ENCODE measurements around the gene HSPB2. TPM values are rescaled to one million over a fixed set of nuclear protein-coding genes. Genes with fewer than 3 reads are reported as not detected.

The HSPB2 gene, protein sequence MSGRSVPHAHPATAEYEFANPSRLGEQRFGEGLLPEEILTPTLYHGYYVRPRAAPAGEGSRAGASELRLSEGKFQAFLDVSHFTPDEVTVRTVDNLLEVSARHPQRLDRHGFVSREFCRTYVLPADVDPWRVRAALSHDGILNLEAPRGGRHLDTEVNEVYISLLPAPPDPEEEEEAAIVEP
- total RNA-seq, result 1 to 10 TPM in 1 of 2 donors, under 1 TPM in 1; 1.00 to 3.1 TPM

DNA sequence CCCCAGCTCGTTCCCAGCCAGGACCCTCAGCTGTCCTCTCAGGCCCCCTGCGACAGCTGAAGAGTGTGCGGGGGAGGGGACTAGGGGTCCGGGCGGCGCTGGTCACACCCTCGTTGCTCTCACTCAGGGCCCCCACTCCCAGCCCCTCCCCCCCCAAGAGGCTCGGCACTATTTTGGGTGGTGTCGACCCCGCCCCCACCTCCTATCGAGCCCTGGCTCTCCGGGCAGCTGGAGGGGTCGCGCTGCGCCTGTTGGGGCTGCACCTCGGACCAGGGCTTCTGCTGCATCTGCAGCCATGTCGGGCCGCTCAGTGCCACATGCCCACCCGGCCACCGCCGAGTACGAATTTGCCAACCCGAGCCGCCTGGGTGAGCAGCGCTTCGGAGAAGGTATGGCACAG lies at the start of gene HSPB2:
Gene HSPB2 (plus strand): TSS at position 200 of the 400 bp plus-strand sequence. CDS start 96 bp downstream, at position 296.

DNA sequence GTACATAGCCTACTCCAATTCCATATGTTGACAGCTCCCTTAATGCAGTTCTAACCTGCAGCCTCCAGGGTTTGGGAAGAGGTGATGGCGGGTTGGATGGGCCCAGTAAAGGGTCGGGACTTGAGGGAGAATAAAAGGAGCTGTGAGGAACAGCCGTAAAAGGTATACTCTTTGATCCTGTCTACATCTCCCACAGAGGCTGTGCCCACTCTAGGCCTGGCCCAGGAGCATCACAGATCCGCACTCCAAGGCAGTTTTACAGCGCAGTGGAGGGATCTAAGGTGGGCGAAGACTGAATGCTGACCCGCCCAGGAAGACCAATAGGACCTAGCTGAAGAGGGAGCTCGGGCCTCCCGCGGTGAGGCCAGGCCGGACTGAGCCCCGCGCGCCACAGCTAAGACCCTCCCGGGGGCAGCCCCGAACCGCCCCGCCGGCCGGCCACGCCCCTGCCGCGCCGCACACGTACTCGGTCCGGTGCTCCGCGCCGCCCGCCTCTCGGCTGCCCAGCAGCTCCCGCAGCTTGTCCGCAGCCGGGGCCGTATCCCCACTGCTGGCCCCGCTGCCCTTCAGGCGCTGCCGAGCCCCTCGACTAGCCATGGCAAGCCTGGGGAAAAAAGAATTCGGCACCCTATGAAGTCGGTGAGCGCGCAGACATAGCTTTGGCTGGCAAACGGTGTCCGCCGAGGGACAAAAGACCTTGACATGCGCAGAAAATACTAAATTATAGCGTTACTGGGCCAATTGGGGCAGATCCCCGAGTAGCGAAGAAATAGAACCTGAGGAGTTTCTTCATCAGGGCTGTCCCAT lies 41.4 kb upstream of the HSPB2 start, which contains the start of gene ALG9:
Gene ALG9 (minus strand): TSS at position 696 of the 807 bp plus-strand sequence. CDS start 99 bp downstream, at position 597.

DNA sequence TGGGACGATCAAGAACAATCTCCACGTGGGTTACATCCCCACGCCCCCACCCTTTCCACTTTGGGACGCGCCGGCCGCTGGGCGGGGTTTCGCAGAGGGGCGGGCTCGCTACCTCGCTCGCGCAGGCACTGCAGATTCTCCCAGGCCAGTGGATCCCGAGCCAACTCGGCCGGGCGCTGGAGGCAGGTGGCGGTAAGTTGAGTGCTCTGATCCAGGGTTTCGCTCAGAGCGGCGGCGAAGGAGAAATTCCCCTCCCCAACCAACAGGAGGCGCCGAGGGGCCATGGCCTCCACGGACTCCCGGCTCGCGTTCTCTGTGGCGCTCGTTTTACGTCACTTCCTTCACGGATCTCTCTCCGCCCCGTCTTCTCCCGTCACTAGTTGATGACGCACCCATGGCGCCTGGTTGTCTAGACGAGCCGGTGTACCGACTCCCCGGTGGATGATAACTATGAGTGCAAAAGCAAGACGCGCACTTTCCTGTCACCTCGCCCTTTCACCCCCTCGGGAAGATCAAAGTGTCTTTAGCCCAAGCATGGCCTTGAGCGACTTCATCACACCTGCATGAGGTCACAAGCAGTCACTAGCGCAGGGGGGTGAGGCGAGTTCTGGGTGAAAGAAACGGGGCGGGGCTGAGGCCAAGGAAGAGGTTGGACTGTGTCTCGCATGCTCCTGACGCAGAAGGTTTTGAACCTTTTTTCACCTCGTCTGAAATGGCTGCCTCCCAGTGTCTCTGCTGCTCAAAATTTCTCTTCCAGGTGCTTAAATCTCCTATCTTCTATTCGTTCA lies 33.5 kb upstream of the HSPB2 start, which contains the start of the genes CFAP68 and FDXACB1:
Gene CFAP68 (plus strand): TSS at position 693 of the 788 bp plus-strand sequence. CDS start 20 bp downstream, at position 713.
Gene FDXACB1 (minus strand): TSS at position 317 of the 788 bp plus-strand sequence. CDS start 33 bp downstream, at position 284.

DNA sequence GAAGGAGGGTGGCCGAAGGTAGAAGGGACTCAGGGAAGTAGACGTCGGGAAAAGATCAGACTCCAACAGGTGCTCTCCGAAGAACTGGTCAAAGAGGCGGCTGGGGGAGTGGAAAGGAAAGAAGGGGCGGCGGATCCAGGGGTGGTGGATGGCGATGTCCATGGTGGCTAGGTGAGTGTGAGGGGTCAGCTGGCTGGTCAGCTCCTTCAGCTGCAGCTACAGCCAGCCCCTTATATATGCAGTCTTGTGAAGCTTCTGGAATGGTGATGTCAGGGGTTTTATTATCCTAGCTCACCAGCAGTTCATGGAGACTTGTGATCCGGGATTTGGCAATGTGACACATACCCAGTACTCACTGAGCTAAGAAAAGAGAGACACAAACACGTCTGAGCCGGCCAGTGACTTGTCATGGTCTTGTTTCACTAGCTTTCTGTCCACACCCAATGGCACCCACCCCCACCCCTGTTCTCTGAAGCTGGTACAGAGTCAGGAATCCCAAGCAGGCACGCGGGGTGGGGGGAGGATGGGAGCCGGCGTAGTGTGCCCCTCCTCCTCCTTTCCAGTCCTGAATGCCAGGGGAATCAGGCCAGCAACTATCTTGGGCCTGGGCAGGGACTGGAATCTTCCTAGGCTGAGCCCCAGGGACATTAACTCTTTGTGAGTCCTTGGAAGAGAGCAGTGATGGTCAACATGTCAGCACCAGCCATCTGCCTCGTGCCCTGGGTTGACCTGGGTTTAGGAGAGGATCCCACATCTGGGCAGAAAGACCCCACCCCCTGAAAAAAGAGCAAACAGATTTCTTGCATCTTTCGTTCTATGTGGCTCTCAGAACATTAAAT lies 752 bp upstream of the HSPB2 start, which contains the start of gene CRYAB:
Gene CRYAB (minus strand): TSS at position 208 of the 839 bp plus-strand sequence. CDS start 46 bp downstream, at position 162.

DNA sequence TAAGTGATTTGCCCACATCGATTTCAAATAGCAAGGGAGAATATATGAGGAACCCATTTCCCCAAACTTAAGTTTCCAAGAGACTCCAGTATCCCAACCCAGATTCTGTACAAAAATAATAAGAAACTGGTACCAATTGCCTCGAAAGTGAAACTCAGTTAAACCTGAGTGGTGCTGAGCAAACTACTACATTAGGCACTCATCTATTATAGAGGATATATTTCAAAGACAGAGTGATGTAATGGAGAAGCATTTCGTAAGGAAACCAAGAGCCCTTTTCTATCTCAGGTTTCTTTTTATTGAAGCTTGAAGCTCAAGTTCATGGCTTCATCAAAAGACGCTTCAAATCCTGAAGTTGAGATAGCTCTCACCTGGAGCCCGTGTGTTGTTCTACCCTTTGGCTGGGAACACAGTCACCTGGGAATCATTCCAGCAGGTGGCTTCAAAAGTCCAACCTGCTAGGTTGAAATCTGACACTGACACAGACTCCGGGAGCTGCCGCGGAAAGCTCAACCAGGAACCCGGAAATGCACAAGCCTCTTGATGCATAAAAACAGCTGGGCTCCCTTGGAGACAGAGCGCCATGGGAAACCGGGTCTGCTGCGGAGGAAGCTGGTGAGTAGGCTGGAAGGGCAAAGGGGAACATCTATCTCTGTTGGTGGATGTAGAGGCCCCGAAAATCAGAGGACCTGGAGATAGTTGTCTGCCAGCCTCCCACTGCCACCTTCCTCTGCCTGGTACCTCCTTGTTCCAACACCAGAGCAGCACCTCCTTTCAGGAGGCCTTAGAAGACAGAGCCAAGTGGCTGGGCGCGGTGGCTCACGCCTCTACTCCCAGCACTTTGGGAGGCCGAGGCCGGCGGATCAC lies 6.1 kb downstream of the HSPB2 start, which contains the start of gene C11orf52:
Gene C11orf52 (plus strand): TSS at position 524 of the 867 bp plus-strand sequence. CDS start 60 bp downstream, at position 584.

Small RNA genes lying within 50 kb of the gene (small RNA-seq; reads per million reads assigned to genes)
- 0 reads per million in 2 donors for gene C11orf52
- gene GNG5P3, result 0 reads per million in 2 donors
- 0 reads per million in 2 donors for gene RNA5SP351
- 0 to 0.04 reads per million in 2 donors for gene RPL37AP8

Other genes with a start within 250 kb of the HSPB2 start
- 10 to 100 TPM; 21.0 to 35.3 TPM for gene PPP2R1B, start 146.3 kb upstream of the HSPB2 start, total RNA-seq
- 10 to 100 TPM; 38.5 to 44.6 TPM for gene ALG9, start 41.2 kb upstream of the HSPB2 start, total RNA-seq
- 1 to 10 TPM; 6.0 to 6.5 TPM for gene FDXACB1, start 33.6 kb upstream of the HSPB2 start, total RNA-seq
- 10 to 100 TPM; 13.3 to 29.9 TPM for gene CFAP68, start 33.2 kb upstream of the HSPB2 start, total RNA-seq
- 10 to 100 TPM; 63.3 to 92.9 TPM for gene CRYAB, start 964 bp upstream of the HSPB2 start, total RNA-seq
- gene C11orf52, start 6.2 kb downstream of the HSPB2 start, total RNA-seq, result 1 to 10 TPM in 1 of 2 donors, under 1 TPM in 1; under 0.01 to 1.4 TPM
- 10 to 100 TPM; 11.7 TPM for gene DIXDC1, start 24.6 kb downstream of the HSPB2 start, total RNA-seq
- 10 to 100 TPM; 60.6 to 83.9 TPM for gene DLAT, start 112.7 kb downstream of the HSPB2 start, total RNA-seq
- 1 to 10 TPM; 1.3 to 3.4 TPM for gene PIH1D2, start 161.3 kb downstream of the HSPB2 start, total RNA-seq
- gene NKAPD1, start 161.6 kb downstream of the HSPB2 start, total RNA-seq, result 10 to 100 TPM; 18.3 to 22.0 TPM
- 10 to 100 TPM; 68.5 to 99.9 TPM for gene TIMM8B, start 174.0 kb downstream of the HSPB2 start, total RNA-seq
- gene SDHD, start 174.1 kb downstream of the HSPB2 start, total RNA-seq, result 100 to 1,000 TPM; 141 to 148 TPM

Measured in melanocyte of skin (primary cell).